Ishikawa (cell line): ENCODE measurements around the gene ANKRD24.
A peak's percentile ranks its signal among the peaks of the same experiment; 100 is the strongest.

ENCODE experiments used
- CEBPB ChIP-seq: IDR thresholded peaks from 2 replicates; pipeline ENCODE4 v1.6.1; 2012
- CREB1 ChIP-seq: IDR thresholded peaks from 2 replicates; pipeline ENCODE4 v1.6.1; 2012; ENCODE audit warnings: low read depth
- EGR1 ChIP-seq: IDR thresholded peaks from 2 replicates; pipeline ENCODE4 v1.6.1; 2012
- EP300 ChIP-seq: IDR thresholded peaks from 2 replicates; pipeline ENCODE4 v1.6.1; 2012; ENCODE audit warnings: borderline replicate concordance
- FOXM1 ChIP-seq: IDR thresholded peaks from 2 replicates; pipeline ENCODE4 v1.6.1; 2012; ENCODE audit warnings: low read depth, borderline replicate concordance
- NFIC ChIP-seq: IDR thresholded peaks from 2 replicates; pipeline ENCODE4 v1.6.1; 2012
- RAD21 ChIP-seq: IDR thresholded peaks from 2 replicates; pipeline ENCODE4 v1.6.1; 2012; ENCODE audit warnings: low read depth
- TAF1 ChIP-seq: IDR thresholded peaks from 2 replicates; pipeline ENCODE4 v1.6.1; 2012; ENCODE audit warnings: low read depth, mild to moderate bottlenecking
- TCF12 ChIP-seq: IDR thresholded peaks from 2 replicates; pipeline ENCODE4 v1.6.1; 2012; ENCODE audit warnings: low read depth
- TEAD4 ChIP-seq: IDR thresholded peaks from 2 replicates; pipeline ENCODE4 v1.6.1; 2012
- YY1 ChIP-seq: IDR thresholded peaks from 2 replicates; pipeline ENCODE4 v1.6.1; 2012; ENCODE audit warnings: low read depth
- ZBTB7A ChIP-seq: IDR thresholded peaks from 2 replicates; pipeline ENCODE4 v1.6.1; 2012; ENCODE audit warnings: low read depth
- TF ChIP-seq, protein P1 (sequence below): IDR thresholded peaks from 2 replicates; pipeline ENCODE4 v1.6.1; 2012
- TF ChIP-seq, protein P2 (sequence below): IDR thresholded peaks from 2 replicates; pipeline ENCODE4 v1.6.1; 2012; ENCODE audit warnings: low read depth, mild to moderate bottlenecking
- TF ChIP-seq, protein P3 (sequence below): IDR thresholded peaks from 2 replicates; pipeline ENCODE4 v1.6.1; 2012

ANKRD24 gene

DNA sequence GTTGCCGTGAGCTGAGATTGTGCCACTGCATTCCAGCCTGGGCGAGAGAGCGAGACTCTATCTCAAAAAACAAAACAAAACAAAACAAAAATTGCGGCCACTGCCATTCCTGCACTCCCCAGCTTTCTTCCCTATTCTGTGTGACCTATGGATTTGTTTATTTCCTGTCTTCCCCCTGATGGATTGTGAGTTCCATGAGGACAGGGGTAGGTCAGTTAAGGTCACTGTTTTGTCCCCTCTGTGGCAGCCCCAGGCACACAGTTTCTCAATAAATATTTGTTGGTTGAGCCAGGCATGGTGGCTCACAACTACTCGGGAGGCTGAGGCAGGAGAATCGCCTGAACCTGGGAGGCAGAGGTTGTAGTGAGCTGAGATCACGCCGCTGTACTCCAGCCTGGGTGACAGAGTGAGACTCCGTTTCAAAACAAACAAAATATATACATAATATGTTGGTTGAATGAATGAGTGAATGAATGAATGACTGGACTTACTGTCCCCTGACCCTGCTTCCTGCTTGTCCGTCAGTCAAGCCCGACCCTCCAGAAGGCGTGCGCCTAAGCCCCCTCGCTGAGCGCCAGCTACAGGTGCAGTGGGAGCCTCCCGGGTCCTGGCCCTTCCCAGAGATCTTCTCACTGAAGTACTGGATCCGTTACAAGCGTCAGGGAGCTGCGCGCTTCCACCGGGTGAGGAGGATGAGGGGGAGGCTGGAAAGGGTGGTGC is 51.8 kb downstream of the ANKRD24 start:
- TF ChIP-seq CREB1: no peak
- no peak for TF ChIP-seq ZBTB7A
- TF ChIP-seq, protein P1, sequence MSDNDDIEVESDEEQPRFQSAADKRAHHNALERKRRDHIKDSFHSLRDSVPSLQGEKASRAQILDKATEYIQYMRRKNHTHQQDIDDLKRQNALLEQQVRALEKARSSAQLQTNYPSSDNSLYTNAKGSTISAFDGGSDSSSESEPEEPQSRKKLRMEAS: no peak

DNA sequence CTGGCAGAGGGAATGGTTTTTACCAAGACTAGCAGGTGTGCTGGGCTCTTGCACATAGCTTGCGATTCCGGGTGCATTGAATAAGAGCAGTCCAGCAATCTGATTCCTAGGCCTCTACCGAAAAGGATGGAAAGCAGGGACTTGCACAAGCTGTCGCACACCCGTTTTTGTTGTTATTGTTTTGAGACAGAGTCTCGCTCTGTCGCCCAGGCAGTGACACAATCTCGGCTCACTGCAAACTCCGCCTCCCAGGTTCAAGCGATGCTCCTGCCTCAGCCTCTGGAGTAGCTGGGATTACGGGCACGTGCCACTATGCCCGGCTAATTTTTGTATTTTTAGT is 52.3 kb downstream of the ANKRD24 start:
- TF ChIP-seq ZBTB7A: no peak
- no peak for TF ChIP-seq NFIC
- no peak for TF ChIP-seq TCF12
- TF ChIP-seq FOXM1: no peak
- TF ChIP-seq RAD21: no peak
- no peak for TF ChIP-seq YY1
- TF ChIP-seq CREB1: no peak
- TF ChIP-seq, protein P2, sequence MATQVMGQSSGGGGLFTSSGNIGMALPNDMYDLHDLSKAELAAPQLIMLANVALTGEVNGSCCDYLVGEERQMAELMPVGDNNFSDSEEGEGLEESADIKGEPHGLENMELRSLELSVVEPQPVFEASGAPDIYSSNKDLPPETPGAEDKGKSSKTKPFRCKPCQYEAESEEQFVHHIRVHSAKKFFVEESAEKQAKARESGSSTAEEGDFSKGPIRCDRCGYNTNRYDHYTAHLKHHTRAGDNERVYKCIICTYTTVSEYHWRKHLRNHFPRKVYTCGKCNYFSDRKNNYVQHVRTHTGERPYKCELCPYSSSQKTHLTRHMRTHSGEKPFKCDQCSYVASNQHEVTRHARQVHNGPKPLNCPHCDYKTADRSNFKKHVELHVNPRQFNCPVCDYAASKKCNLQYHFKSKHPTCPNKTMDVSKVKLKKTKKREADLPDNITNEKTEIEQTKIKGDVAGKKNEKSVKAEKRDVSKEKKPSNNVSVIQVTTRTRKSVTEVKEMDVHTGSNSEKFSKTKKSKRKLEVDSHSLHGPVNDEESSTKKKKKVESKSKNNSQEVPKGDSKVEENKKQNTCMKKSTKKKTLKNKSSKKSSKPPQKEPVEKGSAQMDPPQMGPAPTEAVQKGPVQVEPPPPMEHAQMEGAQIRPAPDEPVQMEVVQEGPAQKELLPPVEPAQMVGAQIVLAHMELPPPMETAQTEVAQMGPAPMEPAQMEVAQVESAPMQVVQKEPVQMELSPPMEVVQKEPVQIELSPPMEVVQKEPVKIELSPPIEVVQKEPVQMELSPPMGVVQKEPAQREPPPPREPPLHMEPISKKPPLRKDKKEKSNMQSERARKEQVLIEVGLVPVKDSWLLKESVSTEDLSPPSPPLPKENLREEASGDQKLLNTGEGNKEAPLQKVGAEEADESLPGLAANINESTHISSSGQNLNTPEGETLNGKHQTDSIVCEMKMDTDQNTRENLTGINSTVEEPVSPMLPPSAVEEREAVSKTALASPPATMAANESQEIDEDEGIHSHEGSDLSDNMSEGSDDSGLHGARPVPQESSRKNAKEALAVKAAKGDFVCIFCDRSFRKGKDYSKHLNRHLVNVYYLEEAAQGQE: no peak

DNA sequence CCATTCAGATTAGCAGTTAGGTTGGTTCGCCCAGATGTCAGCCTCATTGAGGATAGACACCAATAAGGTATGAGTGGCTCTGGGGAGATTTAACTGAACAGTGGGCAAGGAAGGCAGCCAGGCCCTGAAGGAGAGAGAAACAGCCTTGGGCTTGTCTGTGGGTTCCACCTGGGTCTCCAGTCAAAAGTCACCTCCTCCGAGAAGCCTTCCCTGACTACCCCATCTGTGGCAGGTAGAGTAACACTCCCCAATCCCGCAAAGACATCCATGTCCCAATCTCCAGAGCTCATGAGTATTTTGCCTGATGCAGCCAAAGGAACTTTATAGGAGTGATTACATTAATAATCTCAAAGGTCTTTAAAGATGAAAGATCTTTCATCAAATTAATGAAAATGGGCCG is 56.3 kb downstream of the ANKRD24 start:
- TF ChIP-seq, protein P1: no peak
- TF ChIP-seq FOXM1 (no peak), TCF12 (no peak), NFIC (no peak), RAD21 (no peak), ZBTB7A (no peak), YY1 (no peak), TAF1 (no peak), EP300 (no peak), CREB1 (no peak)

DNA sequence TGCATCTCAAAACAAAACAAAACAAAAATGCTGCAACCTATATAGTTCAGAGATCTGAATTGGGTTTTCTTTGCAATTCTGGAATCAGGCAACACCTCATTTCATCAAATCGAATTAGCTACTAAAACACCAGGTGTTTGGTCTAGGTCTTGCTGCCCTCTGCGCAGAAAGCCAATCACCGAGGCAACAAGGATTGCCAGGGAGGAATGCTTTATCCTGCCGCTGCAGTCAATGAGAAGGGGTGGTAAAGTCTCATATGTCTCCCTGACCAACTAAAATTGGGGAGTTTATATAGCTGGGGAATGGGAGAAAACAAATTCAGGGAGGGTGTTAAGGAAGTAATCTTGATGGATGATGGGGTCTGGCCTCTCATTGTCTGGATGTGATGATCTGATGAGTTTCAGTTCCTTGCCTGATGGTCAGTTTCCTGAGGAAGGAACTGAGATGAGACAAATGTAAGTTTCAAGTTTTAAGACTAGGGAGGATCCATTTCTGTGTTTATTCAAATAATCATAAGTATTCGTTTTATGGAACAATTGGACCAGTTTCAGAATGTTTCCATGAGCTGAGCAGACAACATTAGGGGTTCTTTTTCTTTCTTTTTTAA is 59.4 kb downstream of the ANKRD24 start:
- no peak for TF ChIP-seq EGR1
- TF ChIP-seq EP300: no peak
- TF ChIP-seq CREB1: no peak
- no peak for TF ChIP-seq RAD21
- no peak for TF ChIP-seq CEBPB
- TF ChIP-seq, protein P3, sequence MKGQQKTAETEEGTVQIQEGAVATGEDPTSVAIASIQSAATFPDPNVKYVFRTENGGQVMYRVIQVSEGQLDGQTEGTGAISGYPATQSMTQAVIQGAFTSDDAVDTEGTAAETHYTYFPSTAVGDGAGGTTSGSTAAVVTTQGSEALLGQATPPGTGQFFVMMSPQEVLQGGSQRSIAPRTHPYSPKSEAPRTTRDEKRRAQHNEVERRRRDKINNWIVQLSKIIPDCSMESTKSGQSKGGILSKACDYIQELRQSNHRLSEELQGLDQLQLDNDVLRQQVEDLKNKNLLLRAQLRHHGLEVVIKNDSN: no peak
- TF ChIP-seq TCF12: no peak
- TF ChIP-seq ZBTB7A: no peak
- TF ChIP-seq, protein P2: no peak
- TF ChIP-seq YY1: no peak
- no peak for TF ChIP-seq TEAD4
- TF ChIP-seq NFIC: no peak
- no peak for TF ChIP-seq FOXM1
- TF ChIP-seq, protein P1: no peak
- TF ChIP-seq TAF1: no peak

DNA sequence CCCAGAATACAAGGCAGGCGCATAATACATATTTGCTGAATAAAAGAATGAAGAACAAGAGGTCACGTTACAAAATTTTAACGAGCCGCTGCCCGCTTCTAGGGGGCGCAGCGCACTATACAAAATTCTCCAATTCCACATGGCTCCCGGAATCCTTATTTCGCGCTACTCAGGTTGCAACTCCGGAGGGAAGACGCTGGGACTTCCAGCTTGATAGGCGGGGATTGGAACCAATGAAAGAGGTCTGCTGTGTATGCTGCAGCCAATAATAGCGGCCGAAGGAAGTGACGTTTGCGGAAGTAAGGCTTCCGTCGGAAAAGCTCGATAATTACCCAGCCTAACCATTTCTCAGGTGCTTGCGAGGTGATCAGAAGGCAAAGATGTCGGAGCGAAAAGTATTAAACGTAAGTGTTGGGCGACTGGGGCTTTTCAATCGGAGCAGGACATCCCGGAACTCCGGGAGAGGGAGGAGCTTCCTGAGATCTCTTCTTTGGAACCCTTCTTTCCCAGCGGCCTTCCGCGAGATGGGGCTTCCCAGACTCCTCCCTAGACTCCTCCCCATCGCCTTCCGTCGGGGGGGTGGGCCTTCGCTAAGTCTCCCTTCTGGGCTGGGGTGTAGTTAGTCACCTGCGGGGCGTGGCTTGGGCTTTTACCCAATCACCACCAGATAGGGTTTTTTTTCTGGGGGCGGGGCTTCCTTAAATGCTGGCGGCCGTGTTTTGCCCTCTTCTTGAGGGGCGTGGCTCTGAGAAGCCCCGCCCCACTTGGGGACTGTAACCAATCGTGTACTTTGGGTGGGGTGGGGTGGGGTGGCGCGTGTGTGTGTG is 64.5 kb downstream of the ANKRD24 start, which contains the start of gene YJU2:
YJU2 (plus strand) TSS at position 314 of the 827 bp plus-strand sequence; CDS start at position 381, 67 bp downstream.
- peak; percentile 49 for TF ChIP-seq RAD21
- TF ChIP-seq CREB1: peak; percentile 92
- TF ChIP-seq, protein P3: peak; percentile 73
- TF ChIP-seq, protein P1: peak; percentile 95
- TF ChIP-seq YY1: peak; percentile 85
- peak; percentile 37; the same call in 1 of the 2 replicates for TF ChIP-seq TAF1
- no peak for TF ChIP-seq ZBTB7A
- TF ChIP-seq, protein P2: no peak
- peak; percentile 60 for TF ChIP-seq TEAD4
- peak; percentile 33; the same call in 1 of the 2 replicates for TF ChIP-seq EP300
- 0 out of 2 replicates have a peak, but pooled peaks have one; percentile 2 for TF ChIP-seq CEBPB
- peak; percentile 83 for TF ChIP-seq TCF12
- TF ChIP-seq NFIC: 0 out of 2 replicates have a peak, but pooled peaks have one; percentile 22
- TF ChIP-seq FOXM1: peak; percentile 69; the same call in 1 of the 2 replicates
- TF ChIP-seq EGR1: no peak
